Gastrocnemius medialis (tissue), 4 donors: ENCODE data around the gene OR2T35.
"Not testable (repeated sequence)": the region's sequence is repeated elsewhere in the genome, so short reads cannot be mapped to it uniquely, and the experiment has no call there.

ENCODE experiments used
- CTCF ChIP-seq, 5 experiments: fragments of 450-650 bp in 3 of 5; fragments of 200-600 bp in 2 of 5; sonication (generic) in 2 of 5; IDR thresholded peaks in 4 of 5; conservative IDR thresholded peaks in 1 of 5; 1 replicate in 4 of 5; 2 replicates in 1 of 5; pipeline ENCODE4 v1.5.1; 2016 to 2019; ENCODE audit warnings: antibody characterized with exemption in 5 of 5, mild to moderate bottlenecking in 3 of 5, moderate library complexity in 3 of 5
- POLR2A ChIP-seq, 2 donors: fragments of 450-650 bp; IDR thresholded peaks; one replicate each; pipeline ENCODE4 v1.6.1; 2017; ENCODE audit warnings: antibody characterized with exemption in 2 of 2, mild to moderate bottlenecking in 2 of 2, moderate library complexity in 2 of 2

- not testable (repeated sequence) for TF ChIP-seq CTCF (IDR thresholded peaks at IDR 0.05 in 4 of 5, conservative IDR thresholded peaks at IDR 0.05 in 1 of 5); POLR2A (IDR thresholded peaks at IDR 0.05)
These were observed 11.7 kb upstream of the OR2T35 start for GRCh38 chr1:248656797-248657196.
